ENCODE results near the gene BACH2. TPM values are rescaled to one million over a fixed set of nuclear protein-coding genes. Genes with fewer than 3 reads are reported as not detected.

Gene BACH2
- total and polyA plus RNA-seq, 2 experiments from 2014 or later: 5.4 to 5.6 TPM

- Histone ChIP-seq H3K27me3 (no peaks in the 10 kb centered on the region), H3K27ac (no peak overlapping the region), H3K36me3 (no peaks in the 10 kb centered on the region), H3K4me1 (ENCODE audit: low read depth) (no peaks in the 10 kb centered on the region), H3K4me3 (no peak overlapping the region), H3K9me3 (ENCODE audit: low read depth) (no peaks in the 10 kb centered on the region)
- TF ChIP-seq CTCF (IDR thresholded peaks at IDR 0.05; ENCODE audit: low read depth, low read length): no peak
- DNase-seq (ENCODE audit: low read depth in 1 of 2, low spot score in 1 of 2): no peak
Observed at GRCh38 chr6:90311569-90311968, 14.9 kb upstream of the BACH2 start.

GRCh38 chr6:90305800-90306448, 9.3 kb upstream of the BACH2 start:
- Histone ChIP-seq H3K4me3 (no peak overlapping the region), H3K36me3 (no peaks in the 10 kb centered on the region), H3K4me1 (ENCODE audit: low read depth) (no peaks in the 10 kb centered on the region), H3K27ac (no peak overlapping the region), H3K27me3 (no peaks in the 10 kb centered on the region), H3K9me3 (ENCODE audit: low read depth) (no peaks in the 10 kb centered on the region)
- no peak for TF ChIP-seq CTCF (IDR thresholded peaks at IDR 0.05; ENCODE audit: low read depth, low read length)
- DNase-seq (ENCODE audit: low read depth in 1 of 2, low spot score in 1 of 2): no peak

GRCh38 chr6:90304308-90304707, 7.7 kb upstream of the BACH2 start:
- Histone ChIP-seq H3K4me1 (ENCODE audit: low read depth) (peaks cover 8% of the 10 kb centered on the region), H3K27ac (no peak overlapping the region)
- DNase-seq (ENCODE audit: low read depth in 1 of 2, low spot score in 1 of 2): no peak

GRCh38 chr6:90303039-90303438, 6.4 kb upstream of the BACH2 start:
- Histone ChIP-seq H3K4me1 (ENCODE audit: low read depth) (peaks cover 16% of the 10 kb centered on the region), H3K27ac (no peak overlapping the region), H3K27me3 (no peaks in the 10 kb centered on the region), H3K36me3 (no peaks in the 10 kb centered on the region), H3K9me3 (ENCODE audit: low read depth) (no peaks in the 10 kb centered on the region), H3K4me3 (no peak overlapping the region)
- DNase-seq (ENCODE audit: low read depth in 1 of 2, low spot score in 1 of 2): no peak
- TF ChIP-seq CTCF (IDR thresholded peaks at IDR 0.05; ENCODE audit: low read depth, low read length): no peak

More at GRCh38 chr6:90304308-90304707, 7.7 kb upstream of the BACH2 start:
- TF ChIP-seq CTCF (IDR thresholded peaks at IDR 0.05; ENCODE audit: low read depth, low read length): no peak
- no peaks in the 10 kb centered on the region for H3K36me3 ChIP-seq
- no peaks in the 10 kb centered on the region for H3K27me3 ChIP-seq
- H3K9me3 ChIP-seq (ENCODE audit: low read depth): no peaks in the 10 kb centered on the region
- no peak overlapping the region for H3K4me3 ChIP-seq

- no peak for TF ChIP-seq CTCF (IDR thresholded peaks at IDR 0.05; ENCODE audit: low read depth, low read length)
- no peak overlapping the region for H3K27ac ChIP-seq
- H3K36me3 ChIP-seq: no peaks in the 10 kb centered on the region
- DNase-seq (ENCODE audit: low read depth in 1 of 2, low spot score in 1 of 2): no peak
- no peaks in the 10 kb centered on the region for H3K9me3 ChIP-seq (ENCODE audit: low read depth)
- no peaks in the 10 kb centered on the region for H3K27me3 ChIP-seq
- peaks cover 23% of the 10 kb centered on the region for H3K4me1 ChIP-seq (ENCODE audit: low read depth)
- no peak overlapping the region for H3K4me3 ChIP-seq
Observed at GRCh38 chr6:90302320-90302719, 5.7 kb upstream of the BACH2 start.
